RWPE1 (cell line): Measurements from ENCODE around the gene TNS3.
"Not testable (repeated sequence)": the region's sequence is repeated elsewhere in the genome, so short reads cannot be mapped to it uniquely, and the experiment has no call there.

Experiments
- CTCF ChIA-PET: fragments of 350-600 bp; sonication (Branson Sonifier 250); formaldehyde crosslinking; extraction: SDS; loops from one replicate; lab custom pipeline; 2021; lab: Yijun Ruan, JAX
- POLR2A ChIA-PET: fragments of 400-600 bp; formaldehyde crosslinking; extraction: SDS; loops from one replicate; lab custom pipeline; 2020; ENCODE audit warnings: antibody characterized with exemption; ENCODE audit not compliant: low non-redundant PET; lab: Yijun Ruan, JAX
- DNase-seq: peaks from one replicate; pipeline ENCODE4 v3.0.0; 2012; ENCODE audit warnings: low spot score
- H3K27ac ChIP-seq: fragments of 450-650 bp; 2 replicates; pipeline ENCODE4 v1.5.1; 2017
- TF ChIP-seq, protein P1 (sequence below): fragments of 450-650 bp; conservative IDR thresholded peaks from 2 replicates; pipeline ENCODE4 v1.5.1; 2017; ENCODE audit warnings: low read depth, mild to moderate bottlenecking

Gene TNS3

GRCh38 chr7:47447621-47448349, 134.1 kb downstream of the TNS3 start:
- no peak for DNase-seq
- TF ChIP-seq, protein P1, sequence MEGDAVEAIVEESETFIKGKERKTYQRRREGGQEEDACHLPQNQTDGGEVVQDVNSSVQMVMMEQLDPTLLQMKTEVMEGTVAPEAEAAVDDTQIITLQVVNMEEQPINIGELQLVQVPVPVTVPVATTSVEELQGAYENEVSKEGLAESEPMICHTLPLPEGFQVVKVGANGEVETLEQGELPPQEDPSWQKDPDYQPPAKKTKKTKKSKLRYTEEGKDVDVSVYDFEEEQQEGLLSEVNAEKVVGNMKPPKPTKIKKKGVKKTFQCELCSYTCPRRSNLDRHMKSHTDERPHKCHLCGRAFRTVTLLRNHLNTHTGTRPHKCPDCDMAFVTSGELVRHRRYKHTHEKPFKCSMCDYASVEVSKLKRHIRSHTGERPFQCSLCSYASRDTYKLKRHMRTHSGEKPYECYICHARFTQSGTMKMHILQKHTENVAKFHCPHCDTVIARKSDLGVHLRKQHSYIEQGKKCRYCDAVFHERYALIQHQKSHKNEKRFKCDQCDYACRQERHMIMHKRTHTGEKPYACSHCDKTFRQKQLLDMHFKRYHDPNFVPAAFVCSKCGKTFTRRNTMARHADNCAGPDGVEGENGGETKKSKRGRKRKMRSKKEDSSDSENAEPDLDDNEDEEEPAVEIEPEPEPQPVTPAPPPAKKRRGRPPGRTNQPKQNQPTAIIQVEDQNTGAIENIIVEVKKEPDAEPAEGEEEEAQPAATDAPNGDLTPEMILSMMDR, result no peak
- POLR2A ChIA-PET, result no interaction called here
- H3K27ac ChIP-seq, result no peak overlapping the region
- CTCF ChIA-PET, result no interaction called here

DNA sequence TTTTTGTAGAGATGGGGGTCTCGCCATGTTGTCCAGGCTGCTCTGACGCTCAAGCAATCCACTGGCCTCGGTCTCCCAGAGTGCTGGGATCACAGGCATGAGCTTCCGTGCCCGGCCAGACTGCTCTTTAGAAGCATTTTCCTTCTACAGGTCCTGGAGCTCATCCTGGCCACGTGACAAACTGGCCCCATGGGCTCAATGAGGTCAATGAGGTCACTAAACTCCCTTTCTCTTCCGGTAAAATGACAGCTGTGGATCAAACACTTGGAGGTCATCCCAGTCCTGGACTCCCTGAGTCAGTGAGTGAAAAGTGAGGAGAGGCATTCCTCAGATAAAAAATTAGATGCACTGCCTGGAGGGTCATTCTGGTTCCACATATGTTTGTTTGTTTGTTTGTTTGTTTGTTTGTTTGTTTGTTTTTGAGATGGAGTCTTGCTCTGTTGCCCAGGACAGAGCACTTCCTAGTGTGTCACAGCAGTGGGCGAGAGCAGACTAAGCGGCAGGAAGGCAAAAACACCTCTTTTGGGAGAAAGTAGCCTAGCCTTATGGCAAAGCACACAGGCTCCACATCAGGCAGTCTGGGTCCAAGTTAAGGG, 134.9 kb downstream of the TNS3 start:
- no peak for DNase-seq
- ChIA-PET CTCF (no interaction called here), POLR2A (no interaction called here)
- TF ChIP-seq, protein P1, result no peak
- H3K27ac ChIP-seq, result no peak overlapping the region

DNA sequence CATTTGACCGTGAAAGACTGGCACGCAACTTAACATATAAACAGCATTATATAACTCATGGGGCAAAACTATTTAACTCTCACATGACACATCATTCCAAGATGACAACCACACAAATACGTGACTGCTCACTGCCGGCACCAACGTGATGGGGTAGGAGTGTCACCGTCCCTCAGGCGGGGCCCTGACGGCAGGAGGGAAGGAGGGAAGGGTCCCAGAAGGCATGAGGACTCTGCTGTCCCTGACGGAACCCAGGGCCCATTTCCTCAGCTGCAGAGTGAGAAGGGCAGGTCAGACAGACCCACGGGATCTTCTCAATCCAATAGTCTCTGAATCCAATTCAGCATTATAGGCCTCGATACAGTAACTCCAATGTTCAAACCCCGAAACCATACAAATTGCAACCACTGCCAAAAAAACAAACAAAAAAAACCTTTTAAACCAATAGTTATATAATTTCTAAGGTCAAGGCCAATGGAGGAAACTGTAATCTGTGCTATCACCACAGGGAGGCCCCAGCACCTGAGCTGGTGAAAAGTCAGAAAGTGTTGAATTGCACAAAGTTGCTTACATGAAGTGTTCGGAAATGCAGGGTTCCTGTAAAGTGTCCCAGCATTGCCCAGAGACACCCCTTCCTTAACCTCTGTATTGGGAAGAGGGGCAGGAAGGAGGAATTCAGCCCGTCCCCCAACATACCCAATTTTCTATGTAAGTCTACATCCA, 137.4 kb downstream of the TNS3 start:
- ChIA-PET CTCF (interaction anchor here (0.9 kb wide), 1 partner anchor 9 kb away, joined by 3 read pairs; no protein-coding TSS in a partner anchor), POLR2A (no interaction called here)
- no peak overlapping the region for H3K27ac ChIP-seq
- TF ChIP-seq, protein P1, result no peak
- DNase-seq, result no peak

- CTCF ChIA-PET, result interaction anchor here (1.0 kb wide), 1 partner anchor 177 kb away, joined by 3 read pairs; no protein-coding TSS in a partner anchor
- H3K27ac ChIP-seq, result no peak overlapping the region
- POLR2A ChIA-PET, result no interaction called here
- TF ChIP-seq, protein P1, result no peak
- no peak for DNase-seq
Measured at GRCh38 chr7:47443049-47443448, 138.9 kb downstream of the TNS3 start.

GRCh38 chr7:47442605-47442865, 139.4 kb downstream of the TNS3 start:
- TF ChIP-seq, protein P1, result no peak
- no peak for DNase-seq
- ChIA-PET CTCF (interaction anchor here (1.0 kb wide), 1 partner anchor 176 kb away, joined by 3 read pairs; no protein-coding TSS in a partner anchor), POLR2A (no interaction called here)
- no peak overlapping the region for H3K27ac ChIP-seq

GRCh38 chr7:47441796-47442604, 139.9 kb downstream of the TNS3 start:
- H3K27ac ChIP-seq, result 0 out of 2 replicates have a peak overlapping the region, but pooled peaks have one; percentile 18
- ChIA-PET CTCF (interaction anchor here (0.7 to 1.0 kb wide), 2 partner anchors 176 to 1827 kb away, joined by 3 read pairs; no protein-coding TSS in a partner anchor), POLR2A (no interaction called here)
- DNase-seq, result no peak
- TF ChIP-seq, protein P1, result no peak

DNA sequence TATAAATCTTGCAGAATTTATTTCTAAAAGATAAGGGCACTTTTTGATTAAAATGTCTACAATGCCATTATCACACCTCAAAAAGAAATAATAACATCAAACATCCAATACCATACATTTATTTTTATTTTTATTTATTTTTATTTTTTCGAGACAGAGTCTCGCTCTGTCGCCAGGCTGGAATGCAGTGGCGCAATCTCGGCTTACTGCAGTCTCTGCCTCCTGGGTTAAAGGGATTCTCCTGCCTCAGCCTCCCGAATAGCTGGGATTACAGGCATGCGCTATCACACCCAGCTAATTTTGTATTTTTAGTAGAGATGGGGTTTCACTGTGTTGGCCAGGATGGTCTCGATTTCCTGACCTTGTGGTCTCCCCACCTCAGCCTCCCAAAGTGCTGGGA, 140.9 kb downstream of the TNS3 start:
- DNase-seq, POLR2A ChIA-PET: not testable (repeated sequence)
- CTCF ChIA-PET, result interaction anchor here (0.7 to 1.0 kb wide), 2 partner anchors 175 to 1828 kb away, joined by 3 read pairs; no protein-coding TSS in a partner anchor
- peak overlapping the region; percentile 18; the same call in 1 of the 2 replicates for H3K27ac ChIP-seq
